ENCODE results near the gene RAP1GAP.

Gene RAP1GAP

DNA sequence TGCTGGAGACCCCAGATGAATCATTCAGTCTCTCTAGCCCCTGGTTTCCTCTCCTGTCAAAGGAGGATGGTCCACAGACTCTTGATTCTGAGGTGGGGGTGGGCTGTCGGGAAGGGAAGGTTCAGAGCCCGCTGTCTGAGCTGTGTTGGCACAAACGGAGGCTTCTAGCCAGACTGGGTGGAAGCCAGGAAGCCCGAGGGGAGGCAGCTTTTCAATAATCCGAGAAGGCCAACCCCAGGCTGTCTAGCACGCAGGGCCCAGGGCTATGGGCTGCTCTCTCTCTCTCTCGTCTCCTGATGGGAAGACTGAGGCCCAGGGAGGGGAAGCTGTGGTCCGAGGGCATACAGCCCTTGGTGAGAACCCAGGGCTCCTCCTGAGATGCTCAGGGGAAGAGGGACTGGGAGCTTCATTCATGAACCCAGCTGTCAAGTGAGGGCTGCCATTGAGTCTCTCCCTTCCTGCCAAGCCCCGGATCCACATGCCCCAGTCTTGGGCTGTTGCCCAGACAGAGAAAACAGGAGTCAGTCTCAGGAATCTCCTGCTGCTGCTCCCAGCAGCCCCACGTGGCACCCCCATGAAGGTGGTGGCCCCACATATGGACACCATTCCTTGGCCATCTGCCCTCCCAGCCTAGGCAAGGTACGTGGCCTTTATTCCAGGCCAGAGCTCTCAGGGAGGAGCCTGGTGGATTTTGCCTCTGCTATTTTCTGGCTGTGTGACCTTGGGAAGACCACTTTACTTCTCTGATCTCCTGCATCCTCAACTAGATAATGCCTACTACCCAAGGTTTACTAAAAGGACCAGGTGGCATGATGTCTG lies 44.4 kb downstream of the RAP1GAP start:
- no peak for DNase-seq

DNA sequence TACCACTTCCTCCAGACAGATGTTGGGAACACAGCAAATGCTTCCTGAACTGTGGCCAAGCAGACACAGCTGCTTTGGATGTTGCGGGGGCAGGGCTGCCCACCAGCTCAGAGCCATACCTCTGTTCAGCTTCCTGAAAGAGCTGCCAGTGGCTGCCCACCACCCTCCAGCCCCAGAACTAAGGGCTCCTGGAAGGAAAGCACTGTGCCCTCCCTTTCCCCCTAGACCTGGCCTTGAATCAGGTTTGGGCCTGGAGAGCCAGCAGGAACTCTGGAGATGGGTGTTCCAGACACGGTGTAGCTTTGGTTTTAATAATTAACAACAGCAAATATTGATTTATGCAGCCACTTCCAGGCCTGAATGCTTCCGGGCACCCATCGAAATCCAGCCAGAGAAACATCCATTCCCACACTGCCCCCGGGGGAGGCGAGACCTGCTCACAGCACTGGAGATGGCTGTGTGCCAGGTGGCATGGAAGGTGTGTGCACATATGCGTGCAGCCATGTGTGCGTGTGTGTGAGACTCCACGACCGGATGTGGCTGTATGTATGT lies 45.7 kb downstream of the RAP1GAP start:
- DNase-seq, result peak; percentile 5

DNA sequence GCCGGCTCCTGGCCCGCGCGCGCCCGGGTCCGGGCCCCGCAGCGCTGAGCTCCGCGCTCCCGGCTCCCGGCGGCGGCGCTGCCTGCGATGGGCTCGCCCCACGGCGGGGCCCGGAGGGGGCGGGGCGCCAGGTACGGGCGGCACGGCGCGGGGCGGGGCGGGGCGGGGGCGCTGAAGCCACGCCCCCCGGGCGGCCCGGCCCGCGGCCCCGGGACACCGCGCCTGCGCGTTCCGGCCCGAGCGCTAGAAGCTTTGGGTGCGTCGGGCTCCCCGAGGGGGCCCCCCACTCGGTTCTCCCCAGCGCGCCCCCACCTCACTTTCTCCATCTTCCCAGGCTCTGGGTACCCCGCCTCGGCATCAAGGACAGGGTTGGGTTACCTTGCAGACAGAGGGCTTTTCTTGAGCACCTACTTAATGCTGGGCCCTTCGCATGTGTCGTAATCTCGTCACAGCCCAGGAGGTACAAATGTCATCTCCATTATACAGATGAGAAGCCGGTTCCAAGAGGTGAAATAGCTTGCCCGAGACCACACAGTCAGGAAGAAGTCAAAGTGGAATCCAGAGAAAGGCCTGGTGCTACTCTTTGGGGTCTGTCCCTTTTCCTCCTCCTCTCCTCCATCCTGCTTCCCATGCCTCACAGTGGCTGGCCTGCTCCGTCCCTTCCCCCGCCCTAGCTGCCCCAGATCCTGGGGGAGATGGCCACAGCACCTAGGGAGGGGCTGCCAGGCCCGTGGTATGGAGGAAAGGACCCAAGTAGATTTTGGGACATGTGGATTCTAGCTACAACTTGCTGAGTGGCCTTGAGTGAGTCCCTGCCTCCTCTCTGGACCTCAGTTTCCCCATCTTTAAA lies 46.5 kb downstream of the RAP1GAP start:
- no peak for DNase-seq

DNA sequence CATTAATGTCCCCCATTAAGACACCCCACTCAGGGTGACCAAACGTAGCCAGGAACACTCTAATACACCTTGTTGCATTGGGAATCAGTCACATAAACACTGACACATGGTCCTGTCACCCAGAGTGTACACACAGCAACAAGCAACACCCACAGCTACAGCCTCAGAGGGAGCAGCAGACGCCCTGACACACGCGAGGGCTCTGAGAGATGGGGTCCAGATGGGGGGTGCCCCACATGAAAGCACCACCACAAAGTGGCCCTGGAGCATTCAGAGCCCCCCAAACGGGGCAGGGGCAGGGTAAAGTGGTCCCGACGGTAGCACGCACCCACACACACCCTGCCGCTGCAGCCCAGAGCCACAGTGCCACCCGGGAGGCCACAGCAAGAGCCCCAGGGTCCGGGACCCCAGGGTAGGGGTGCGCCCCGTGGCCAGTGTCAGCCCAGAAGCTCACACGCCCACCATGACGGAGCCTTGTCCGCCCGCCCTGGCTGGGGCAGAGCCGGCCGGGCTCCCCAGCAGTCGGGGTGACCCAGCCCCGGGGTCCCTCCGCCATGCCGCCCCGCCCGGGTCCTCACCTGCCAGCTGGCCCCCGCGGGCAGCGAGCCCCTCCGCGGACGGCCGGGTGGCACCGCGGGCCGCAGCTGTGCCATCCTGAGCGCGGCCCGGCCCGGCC lies 47.3 kb downstream of the RAP1GAP start:
- no peak for DNase-seq

DNA sequence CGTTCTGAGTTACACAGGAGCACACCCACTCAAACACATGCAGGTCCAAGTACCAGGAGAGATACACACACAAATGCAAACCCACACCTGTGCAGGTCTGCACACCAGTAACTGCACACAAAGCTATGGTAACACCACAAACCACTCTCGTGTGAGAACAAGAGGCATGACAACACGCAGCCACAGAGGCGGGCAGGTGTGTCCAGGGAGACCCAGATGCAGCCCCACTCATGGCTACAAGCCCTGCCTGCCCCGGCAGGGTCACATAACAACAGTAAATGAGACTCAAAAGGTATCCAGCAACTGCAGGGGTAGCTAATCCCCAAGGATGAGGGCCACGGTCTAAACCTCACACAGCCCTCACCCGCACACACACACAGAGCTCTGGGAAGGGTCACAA lies 48.1 kb downstream of the RAP1GAP start:
- no peak for DNase-seq

DNA sequence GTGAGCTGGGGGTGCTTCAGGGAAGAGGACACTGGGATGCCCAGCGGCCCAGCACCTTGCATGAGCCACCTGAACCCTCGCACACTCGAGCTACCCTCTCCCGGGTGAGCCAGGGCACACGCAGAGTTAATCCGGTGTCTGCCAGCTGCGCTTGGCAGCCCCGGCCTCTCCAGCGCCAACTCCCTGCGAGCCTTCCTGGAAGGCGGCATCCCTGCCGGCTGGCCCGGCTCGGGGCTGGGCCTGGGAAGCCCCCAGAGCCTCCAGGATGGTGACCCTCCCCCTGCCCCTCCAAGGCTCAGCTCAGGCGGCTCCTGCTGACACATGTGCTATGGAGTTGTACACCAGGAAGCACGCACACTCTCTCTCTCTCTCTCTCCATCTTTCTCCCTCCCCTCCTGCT lies 48.7 kb downstream of the RAP1GAP start:
- no peak for DNase-seq

DNA sequence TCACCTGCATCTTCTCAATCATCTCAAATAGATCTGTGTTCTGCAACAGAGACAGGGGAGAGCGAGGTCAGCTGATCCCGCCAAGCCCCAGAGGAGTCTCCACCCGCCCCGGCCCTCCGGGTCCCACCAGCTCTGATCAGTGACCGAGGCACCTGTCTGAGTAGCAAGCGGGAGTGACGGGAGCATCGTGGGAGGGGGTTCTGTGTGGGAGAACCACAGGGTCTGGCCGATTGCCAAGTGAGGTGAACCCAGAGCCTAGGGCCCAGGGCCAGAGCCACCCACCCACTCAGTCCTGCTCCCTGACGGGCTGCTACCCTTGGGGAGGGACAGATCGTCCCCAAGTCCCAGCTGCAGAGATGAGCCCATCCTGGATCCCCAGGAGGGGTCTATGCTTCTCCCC lies 49.1 kb downstream of the RAP1GAP start:
- no peak for DNase-seq

DNA sequence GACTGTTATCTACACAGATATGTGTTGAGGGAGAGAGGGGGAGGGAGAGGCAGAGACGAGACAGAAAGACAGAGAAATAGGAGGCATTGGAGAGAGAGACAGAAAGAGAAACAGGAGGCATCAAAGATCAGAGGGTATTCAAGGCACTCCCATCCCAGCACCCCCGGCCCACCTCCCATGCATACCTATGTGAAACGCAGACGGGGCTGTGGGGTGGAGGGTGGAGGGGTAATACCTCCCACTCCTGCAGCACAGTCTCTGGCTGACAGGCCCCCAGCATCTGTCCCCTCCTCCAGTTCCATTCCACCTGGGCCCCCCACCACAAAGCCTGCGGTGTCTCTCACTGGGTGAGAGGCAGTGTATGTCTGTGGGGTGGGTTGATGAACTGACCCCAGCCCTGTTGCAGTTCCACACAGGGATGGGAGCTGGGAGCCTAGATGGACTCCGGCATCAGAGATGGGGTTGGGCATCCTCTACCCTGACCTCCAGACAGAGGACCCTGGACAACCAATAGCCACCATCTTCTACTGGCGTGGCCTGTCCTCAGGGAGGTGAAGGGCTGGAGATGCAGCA lies 49.7 kb downstream of the RAP1GAP start:
- no peak for DNase-seq

DNA sequence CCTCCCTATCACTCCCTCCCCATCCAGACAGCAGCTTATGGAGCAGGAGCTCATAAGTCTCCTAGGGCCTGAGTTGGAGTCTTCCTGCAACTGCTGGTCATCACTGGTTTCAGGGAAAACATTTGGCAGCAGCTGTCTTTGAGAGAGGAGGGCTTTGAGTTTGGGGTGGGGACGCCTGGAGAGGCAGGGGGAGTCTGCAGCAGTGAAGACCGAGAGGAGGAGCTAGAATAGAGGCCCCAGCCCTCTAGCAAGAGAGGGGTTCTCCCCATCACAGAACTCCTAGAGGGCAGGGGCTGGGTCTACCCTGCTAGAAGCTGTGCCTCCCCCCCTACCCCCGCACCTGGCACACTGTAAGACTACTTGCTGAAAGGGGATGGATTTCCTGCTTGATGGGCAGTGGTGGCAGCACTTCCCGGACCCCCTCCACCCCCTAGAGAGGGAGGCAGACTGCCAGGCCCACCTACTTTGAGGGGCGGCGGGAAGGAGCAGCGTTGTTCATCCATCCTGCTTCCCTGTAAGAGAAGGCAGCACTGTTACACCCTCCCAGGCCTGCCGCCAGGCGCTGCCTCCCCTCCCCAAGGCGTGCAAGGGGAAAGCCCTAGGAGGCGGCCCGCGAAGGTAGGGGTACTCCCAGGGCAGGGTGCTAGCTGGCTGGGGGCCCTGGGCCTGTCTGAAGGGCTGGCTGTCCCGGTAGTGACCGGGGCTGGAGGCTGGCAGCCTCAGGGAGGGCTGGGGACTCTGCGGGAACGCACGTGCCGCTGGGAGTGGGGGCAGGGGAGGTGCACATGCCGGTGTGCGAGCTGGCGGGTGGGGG lies 50.4 kb downstream of the RAP1GAP start:
- no peak for DNase-seq

DNA sequence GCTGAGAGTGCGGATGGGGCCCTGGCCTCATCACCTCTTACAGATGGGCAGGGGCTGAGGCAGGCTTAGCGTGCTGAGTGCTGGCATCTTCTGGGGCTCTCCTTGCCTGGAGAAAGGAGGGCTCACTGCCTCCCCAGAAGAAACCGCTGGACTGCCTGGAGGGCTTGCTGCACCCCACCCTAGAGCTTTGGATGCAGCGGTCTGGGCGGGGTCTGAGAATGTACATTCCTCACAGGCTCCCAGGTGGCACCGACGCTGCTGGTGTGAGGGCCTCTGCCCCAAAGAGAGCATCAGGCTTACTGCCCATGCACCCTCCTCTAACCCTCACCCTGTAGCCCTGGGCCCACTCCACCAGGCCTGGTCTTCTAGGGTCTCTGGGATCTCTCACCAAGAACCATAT lies 51.1 kb downstream of the RAP1GAP start:
- no peak for DNase-seq

DNA sequence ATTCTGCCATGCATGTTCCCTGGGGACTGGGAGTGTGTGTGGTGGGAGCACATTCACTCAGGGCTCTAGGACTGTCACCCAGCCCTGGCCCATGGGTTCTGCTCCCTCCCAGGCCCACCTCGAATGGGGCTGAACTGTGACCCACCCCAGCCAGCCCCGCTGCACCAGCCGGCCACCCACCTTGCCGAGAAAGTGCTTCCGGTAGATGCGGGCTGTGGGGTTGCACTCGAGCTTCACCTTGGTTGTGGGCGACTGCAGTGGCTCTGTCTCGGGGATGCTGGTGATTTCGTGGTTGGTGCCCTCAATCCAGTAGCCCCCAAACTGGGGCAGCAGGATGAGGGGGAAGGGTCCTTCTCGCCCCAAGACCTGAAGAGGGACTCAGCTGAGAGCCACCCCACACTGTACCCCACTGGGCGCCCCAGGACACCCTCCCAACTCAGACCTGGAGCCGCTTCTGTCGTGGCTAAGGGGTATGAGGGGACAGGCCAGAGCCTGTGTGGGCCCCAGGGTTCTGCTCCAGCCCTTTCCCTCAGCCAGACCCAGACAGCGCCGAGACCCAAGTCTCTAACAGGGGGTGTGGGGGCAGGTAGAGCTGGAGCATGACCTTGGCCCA lies 51.9 kb downstream of the RAP1GAP start:
- DNase-seq, result no peak

DNA sequence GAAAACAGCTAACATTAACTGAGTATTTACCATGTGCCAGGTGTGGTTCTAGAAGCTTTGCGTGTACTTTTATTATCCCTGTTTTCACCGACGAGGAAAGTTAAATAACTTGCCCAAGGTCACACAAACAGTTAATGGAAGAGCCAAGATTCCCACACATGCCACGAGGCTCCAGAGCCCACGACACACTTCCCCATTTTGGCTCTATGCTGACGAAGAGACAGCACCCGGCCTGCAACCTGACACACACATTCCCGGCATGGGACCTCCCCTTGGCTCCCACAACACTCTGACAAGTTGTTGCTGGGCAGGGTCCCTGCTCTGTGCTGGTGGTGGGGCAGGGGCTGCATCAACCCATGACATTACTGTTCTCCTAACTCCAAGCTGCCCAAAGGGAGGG lies 52.8 kb downstream of the RAP1GAP start:
- DNase-seq, result no peak

DNA sequence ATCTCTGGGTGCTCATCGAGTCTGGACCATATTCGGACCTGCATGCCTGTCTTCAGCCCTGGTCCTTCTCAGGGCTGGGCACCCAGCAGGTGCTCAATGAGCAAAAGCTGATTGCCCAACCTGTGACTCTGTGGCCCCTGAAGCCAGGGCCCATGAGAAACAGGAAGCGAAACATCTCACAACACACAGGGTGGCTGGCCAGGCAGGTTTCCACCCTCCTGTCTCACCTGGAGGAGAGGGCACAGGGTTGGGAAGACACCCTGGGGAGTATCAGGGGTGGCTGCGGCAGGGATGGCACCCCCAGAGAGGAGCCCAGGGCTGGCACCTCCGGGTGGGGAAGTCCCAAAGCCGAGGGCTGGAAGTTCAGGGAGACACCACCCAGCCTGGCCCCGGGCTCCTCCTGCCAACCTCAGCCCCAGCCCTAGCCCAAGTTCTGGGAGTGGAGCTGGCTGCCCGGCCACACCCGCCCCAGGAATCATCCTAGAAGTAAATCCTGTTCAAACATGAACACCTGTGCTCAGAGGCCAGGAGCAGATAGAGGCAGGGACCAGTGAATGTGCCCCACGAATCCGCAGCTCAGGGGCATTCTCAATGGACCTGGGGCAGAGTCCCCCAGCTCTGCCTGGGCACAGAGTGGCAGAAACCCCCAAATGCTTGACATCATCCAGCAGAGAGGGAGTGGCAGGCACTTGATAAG lies 54.6 kb downstream of the RAP1GAP start:
- no peak for DNase-seq

DNA sequence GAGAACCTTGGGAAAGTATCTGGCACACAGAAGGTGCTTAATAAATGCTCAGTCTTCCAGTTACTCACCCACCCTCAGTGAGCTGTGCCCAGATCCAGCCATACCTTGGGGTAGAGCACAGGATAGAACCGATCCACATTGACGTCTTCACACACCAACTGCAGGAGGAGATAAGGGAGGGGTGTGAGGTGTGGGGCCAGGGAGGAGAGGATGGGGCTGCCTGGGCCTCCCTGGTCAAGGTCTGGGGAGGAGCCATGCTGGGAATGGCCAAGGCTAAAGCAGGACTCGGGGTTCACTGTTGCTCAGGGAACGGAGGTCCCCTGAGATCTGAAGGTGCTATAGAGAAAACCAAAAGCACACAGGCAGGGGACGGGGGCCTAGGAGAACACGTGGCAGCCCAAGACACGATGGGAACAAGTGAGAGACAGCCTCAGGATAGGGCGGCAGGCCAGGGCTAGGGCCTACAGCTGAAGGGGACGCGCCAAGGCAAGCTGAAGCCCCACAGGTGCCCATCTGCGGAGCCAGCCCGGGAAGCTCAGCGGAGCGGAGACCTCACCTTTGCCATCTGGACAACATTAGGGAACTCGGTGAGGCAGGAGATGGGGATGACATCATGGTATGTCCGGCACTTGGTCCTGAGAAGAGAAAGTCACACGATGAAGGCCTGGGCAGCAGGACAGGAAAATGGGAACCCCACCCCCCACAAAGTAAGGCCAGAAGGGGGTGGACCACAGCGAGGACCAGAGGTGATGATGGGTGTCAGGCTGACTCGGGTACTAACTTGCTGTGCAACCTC lies 55.9 kb downstream of the RAP1GAP start:
- DNase-seq, result no peak

DNA sequence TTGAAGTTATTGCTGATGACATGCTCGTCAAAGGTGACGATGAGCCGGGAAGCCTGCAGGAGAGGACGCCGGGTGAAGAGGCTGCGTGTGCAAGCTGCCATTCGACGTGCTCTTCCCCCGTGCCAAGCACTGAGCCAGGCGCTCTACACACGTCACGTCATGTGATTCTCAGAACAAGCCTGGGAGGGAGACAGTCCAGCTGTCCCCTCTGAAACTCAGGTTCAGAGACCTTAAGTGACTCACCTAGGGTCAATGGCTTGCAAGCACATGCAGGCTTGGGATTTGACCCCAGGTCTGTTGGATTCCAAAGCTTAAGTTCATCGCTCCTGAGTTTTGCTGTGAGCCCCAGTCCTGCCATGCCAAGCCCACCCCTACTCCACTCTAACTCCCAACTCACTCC lies 57.1 kb downstream of the RAP1GAP start:
- no peak for DNase-seq

DNA sequence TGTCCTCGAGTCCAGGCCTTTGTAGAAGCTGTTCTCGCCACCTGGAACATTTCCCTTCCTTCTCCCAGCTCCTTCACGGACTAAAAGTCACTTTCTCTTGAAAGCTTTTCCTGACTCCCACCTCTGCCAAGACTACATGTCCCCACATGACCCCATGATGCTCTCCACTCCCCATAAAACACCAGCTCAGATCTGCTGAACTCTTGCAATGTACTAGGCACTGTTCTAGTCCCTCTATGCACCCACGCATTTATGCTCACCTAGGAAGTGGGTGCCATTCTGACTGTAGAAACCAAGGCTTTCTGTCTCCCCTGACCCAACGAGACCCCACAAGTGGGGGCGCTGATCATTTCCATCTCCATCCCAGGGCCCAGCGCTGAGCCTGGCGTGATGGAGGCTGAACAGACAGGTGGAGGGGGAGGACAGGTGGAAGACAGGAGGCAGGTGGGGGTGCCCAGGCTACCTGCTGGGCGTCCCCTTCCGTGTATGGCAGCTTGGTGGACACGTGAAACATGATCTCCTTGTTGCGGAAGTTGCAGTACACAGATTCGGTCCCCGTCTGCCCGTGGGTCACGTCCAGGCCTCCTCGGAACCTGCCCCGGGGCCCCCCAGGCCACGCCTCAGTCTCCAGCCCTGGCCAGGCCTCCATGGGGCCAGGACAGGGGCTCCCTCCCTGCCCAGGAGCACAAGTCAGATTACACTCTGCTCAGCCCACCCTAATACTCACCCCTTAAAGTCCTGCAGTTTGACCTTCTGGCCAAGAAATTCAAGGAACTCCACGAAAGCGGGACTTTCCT lies 58.0 kb downstream of the RAP1GAP start:
- DNase-seq, result no peak

DNA sequence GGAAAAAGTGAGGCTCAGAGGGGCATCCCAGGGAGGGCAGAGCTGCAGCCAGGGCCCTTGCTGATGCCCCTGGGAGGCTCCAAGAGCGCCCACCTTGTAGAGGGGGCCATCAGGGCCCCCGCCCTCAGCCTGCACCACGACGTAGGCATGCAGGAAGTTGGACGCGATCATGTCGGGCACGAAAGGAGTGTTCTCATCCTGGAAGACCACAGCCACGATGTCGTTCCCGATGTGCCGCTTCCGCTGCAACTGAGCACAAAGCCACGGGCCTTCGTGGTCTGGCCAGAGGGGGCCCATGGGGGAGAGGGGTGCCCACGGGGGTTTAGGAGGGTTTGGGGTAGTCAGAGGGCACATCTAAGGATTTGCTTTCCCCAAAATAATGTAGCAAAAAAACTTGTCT lies 59.1 kb downstream of the RAP1GAP start:
- no peak for DNase-seq

DNA sequence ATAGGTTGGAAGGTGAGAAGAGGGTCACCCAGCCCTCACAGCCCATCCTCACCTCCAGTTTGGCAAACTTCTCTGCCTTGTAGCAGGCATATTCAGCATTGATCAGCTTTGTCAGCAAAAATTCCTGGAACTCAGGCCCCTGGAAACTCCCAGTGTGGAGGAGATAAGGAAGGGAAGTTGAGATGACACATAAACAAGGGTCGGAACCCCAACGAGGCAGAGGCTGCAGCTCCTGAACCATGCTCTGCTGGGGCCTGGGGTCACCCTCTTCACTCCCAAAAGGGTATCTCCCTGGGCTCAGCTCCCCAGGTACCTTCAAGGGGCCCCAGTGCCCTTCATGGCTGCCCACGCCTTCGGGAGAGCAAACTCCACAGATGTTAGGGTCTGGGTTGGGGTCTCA lies 60.4 kb downstream of the RAP1GAP start:
- DNase-seq, result no peak
